ENCODE measurements around the gene CD58.

Gene CD58

GRCh38 chr1:116538544-116538943 lies 32.3 kb downstream of the CD58 start:
- peak; percentile 21 for DNase-seq (ENCODE audit: low spot score)

DNA sequence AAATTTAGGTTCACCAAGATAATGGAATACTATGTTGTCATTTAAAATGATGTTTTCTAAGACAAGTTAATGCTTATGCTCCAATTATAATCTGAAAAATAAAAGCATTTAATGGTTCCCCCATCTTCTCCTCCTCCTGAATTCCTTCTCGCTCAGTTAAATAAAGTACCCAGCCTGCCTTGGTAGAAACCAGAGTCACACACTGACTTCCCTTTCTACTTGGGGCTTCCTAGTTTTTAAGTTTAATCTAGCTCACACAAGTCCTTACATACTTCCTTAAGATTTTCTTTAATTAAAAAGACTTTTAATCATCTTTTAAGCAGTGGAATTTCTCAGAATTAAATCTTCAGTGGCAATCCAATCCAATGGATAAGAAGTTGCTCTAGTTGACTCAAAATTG lies 32.9 kb downstream of the CD58 start:
- no peak for DNase-seq (ENCODE audit: low spot score)

DNA sequence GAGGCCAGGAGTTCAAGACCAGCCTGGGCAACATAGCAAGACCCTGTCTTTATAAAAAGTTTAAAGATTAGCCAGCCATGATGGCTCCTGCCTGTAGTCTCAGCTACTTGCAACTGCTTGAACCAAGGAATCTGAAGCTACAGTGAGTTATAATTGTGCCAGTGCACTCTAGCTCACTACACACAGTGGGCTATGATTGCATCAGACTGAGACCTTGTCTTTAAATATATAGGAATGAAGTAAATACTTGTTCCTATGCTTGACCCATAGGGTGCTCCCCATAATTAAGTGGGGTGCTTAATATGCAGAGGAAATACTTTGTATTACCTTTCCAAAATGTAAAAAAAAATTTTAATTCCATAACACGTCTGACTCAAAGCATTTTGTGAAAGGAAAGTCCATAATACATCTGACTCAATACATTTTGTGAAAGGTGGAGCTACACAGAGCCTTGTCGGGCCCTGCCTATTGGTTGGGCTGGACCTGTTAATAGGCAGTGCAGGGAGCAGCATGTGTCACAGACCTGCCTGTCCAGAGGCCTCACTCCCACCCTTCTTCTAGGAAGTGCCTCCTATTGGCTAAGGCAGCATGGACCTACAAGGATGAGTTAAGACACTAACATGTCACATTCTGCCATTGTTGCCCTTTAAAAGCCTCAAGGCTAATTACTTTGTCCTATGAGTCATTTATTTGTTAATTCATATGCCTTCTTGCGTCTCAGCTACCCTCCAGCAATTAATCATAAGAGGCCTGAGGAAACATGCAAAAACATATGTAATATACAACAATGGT lies 33.6 kb downstream of the CD58 start:
- no peak for DNase-seq (ENCODE audit: low spot score)

DNA sequence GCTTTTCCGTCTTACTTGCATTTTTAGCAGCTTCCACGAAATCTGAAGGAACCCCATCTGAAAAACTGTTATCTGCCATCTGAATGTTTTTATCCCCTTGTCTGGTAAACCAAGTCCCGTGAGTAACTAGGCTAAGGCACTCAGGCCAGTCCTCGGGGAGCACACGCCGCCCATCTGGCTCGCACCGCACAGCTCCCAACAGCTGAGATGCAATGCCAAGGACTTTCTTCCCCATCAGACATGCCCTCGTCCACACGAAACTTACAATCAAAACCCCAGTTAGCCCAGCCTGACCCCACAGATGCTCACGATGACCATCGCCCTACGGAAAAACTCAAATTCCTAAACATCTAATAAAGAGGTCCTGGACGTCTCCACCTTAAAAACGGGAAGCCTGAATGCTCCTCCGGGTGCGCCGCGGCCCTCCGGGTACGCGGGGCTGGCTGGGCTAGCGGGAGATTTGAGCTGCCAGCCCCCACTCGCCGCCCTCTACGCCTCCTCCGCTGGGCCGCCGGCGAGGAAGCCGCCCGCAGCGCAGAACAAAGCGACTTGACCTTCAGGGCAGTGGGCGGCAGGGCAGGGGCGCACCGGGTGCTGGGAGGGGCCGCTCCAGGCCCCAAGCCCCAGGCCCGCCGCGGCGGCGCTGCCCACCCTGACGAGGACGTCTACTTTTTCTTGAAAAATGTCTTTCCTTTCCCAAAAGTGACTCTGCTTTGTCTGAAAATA lies 36.6 kb downstream of the CD58 start:
- DNase-seq (ENCODE audit: low spot score), result no peak

DNA sequence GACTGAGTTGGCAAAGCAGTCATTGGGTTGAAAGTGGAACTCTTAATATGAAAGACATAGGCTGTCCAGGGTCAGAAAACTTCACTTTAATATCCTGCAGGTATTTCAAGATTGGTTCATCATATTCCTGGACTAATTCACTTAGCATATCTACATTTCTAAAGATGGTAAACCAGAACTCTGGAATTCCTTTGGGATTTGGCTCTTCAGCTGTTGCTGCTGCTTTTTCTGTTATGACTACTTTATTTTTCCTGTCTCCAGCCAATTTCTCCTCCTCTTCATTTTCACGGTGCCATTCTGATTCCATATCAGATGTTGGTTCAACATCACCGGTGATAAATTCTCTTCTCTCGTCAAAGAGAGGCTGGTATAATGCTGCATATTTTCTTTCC lies 37.4 kb downstream of the CD58 start:
- no peak for DNase-seq (ENCODE audit: low spot score)

DNA sequence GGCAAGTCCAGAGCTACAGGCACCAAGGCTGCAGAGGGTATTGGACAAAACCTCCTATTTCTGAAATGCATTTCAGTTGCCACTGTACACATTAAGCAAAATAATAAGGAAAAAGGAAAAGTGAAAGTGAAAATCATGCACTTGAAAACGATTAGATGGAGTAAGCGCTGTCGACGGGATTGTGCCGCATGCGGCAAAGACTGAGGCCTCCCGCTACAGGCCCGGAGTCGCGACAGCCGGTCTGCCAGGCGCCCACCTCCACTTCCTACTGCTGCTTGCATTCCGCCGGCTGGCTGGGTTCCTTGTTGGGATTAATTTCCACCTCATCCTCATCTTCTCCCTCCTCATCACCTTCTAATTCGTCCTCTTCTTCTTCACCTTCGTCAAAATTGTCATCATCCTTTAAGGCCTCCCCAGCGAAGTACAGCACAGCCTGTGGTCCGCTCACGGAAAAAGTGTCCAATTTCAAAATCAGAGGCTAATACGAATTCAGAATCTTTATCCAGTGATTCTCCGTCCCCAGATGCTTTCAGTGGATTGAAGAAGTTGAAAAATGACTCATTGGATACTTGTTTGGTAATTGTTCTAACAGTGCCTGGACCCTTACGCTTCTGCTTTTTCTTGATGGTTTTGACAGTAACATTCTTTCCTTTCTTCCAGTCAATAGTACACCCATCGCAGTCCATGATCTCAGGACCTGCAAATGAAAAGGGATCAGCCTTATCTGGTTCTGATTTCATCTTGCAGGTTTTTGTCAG lies 38.0 kb downstream of the CD58 start:
- no peak for DNase-seq (ENCODE audit: low spot score)

DNA sequence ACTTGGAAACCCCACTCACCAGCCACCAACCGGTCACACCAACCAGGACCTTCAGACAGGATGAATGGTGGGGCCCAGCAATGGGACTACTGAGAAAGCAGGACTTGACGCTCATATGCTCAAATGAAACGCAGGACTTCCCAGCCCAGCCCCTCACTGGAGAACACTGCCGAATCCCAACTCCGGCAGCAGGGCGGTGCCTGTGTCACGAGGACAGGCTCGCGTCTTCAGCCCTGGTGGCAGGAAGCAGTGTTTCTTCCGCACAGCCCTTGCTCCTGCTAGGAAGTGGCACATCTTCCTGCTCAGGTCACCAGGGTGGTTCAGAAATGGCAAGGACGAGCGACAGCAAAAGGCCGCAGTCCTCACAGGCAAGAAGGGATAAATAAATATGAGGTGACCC lies 38.9 kb downstream of the CD58 start:
- no peak for DNase-seq (ENCODE audit: low spot score)

- DNase-seq (ENCODE audit: low spot score), result no peak
Observed at GRCh38 chr1:116529681-116530080, 41.1 kb downstream of the CD58 start.

DNA sequence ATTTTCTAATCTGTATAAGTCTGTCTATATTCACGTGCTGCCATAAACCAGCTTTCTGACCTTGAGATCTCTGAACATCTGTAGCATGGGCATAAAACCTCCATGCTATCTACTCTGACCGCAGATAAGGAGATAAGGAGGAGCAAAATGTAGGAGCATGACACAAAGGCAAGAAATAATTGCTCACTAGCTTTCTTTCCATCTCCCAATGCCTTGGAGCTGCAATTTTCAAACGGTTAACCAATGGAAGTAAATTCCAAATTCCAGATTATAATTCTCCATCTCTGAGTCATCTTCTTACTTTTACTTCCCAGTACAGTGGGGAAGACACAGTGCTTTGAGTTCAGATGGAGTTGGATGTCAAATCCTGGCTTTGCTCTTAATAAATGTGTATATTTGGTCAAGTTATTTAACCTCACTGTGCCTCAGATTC lies 41.6 kb downstream of the CD58 start:
- no peak for DNase-seq (ENCODE audit: low spot score)

DNA sequence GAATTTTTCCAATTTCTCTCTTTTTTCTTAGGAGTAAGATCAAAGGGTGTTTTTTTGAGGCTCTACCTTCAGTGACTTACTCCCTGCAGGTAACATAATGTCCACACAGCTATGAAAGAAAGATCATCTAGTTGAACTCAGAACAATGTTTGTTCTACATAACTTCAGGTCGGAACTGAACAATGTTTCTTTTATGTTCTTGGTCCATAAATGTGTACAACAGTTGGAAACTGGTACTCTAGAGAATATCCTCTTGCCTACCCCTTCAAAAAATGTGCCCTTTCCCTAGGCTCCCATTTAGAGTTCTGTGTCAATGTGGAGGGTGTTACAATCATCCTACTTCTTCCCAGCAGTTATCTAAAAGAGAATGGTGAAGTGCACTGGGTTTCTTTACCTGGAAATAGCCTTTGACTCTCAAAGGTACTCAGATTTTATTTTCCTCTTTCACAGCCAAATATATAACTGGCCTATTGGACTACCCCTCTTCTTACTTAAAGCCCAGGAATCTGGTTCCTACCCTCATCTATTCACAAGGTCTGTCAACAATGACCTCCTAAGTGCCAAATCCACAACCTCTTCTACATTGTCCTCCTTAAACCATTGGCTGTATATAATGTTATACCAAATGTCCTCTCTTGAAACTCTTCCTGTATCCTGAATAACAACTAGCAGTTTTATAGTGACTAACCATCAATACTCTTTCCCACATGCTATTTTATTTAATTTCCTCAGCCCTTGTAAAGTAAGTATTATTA lies 42.3 kb downstream of the CD58 start:
- DNase-seq (ENCODE audit: low spot score), result no peak

DNA sequence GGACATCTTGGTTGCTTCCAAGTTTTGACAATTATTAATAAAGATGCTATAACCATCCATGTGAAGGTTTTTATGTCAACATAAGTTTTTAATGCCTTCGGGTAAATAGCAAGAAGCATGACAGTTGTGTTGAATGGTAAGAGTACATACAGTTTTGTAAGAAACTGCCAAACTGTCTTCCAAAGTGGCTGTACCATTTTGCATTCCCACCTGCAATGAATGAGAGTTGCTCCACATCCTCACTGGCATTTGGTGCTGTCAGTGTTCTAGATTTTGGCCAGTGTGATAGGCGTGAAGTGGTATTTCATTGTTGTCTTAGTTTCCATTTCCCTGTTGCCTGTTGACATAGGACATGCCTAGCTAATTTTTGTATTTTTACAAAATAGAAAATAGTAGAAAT lies 45.4 kb downstream of the CD58 start:
- no peak for DNase-seq (ENCODE audit: low spot score)

- DNase-seq (ENCODE audit: low spot score), result no peak
Observed at GRCh38 chr1:116521186-116521585, 49.6 kb downstream of the CD58 start.

DNA sequence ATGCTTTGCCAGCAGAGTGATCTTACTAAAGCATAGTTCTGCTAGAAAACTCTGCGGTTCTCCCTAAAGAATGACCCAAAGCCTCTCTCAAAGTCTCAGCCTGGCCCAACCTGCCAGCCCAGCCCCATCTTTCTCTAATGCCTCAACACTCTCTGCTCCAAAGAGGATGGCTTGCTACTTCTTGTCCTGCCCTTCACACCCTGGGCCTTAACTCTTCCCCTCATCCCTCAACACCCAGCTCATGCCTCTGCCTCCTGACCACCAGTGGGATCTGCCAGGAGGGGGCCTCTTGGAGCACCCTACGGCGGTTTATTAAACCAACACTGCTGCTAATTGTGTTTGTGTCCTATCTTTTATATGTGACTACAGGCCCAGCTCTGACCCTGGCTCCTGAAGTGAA lies 52.4 kb downstream of the CD58 start:
- DNase-seq (ENCODE audit: low spot score), result no peak

- no peak for DNase-seq (ENCODE audit: low spot score)
Observed at GRCh38 chr1:116516631-116517030, 54.2 kb downstream of the CD58 start.

DNA sequence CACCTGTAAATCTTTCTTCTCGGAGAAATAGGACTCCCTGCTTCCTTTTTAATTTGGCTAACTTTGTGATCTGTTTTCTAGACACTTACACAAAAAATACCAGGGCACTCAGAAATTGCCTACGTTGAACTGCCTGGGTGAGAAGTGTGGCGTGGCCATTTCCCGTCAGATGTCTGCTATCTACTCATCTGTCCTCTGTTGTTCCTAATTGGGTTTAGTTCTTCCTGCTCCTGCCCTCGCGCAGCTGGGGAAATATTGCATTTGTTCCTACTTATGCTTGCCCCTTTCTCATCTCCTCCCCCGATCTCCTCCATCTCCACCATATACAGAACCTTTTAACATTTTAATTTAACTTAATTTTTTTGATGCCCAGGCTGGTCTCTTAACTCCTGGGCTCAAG lies 55.1 kb downstream of the CD58 start:
- no peak for DNase-seq (ENCODE audit: low spot score)

GRCh38 chr1:116514708-116515525 lies 55.9 kb downstream of the CD58 start:
- no peak for DNase-seq (ENCODE audit: low spot score)

- no peak for DNase-seq (ENCODE audit: low spot score)
Observed at GRCh38 chr1:116513956-116514355, 56.9 kb downstream of the CD58 start.

- no peak for DNase-seq (ENCODE audit: low spot score)
Observed at GRCh38 chr1:116511459-116512019, 59.3 kb downstream of the CD58 start.

GRCh38 chr1:116510361-116510760 lies 60.5 kb downstream of the CD58 start:
- no peak for DNase-seq (ENCODE audit: low spot score)

- peak; percentile 76 for DNase-seq (ENCODE audit: low spot score)
Observed at GRCh38 chr1:116508984-116509980, 61.5 kb downstream of the CD58 start.
